Measurements from ENCODE around the gene ARRB1. TPM values are rescaled to one million over a fixed set of nuclear protein-coding genes. Genes with fewer than 3 reads are reported as not detected.

Gene ARRB1
- total and polyA plus RNA-seq, 10 of the 15 experiments (the other 5 are each of a cell fraction or from before 2014, with no cell fraction given): 0.39 to 12.9 (median 1.7) TPM

- TF ChIP-seq EGR1 (IDR thresholded peaks at IDR 0.05; ENCODE audit: borderline replicate concordance in 1 of 2, low read depth in 2 of 2, low read length in 2 of 2) (peak; percentile 48 to 95; a peak in 2 of 3 replicates), ZNF687 (IDR thresholded peaks at IDR 0.05) (peak; percentile 79), PAX8 (IDR thresholded peaks at IDR 0.05) (no peak), POLR2AphosphoS5 (IDR thresholded peaks at IDR 0.05; ENCODE audit: low read length) (peak; percentile 100), SRF (IDR thresholded peaks at IDR 0.05; ENCODE audit: low read depth in 2 of 2, low read length in 2 of 2) (peak in 1 of 2 experiments; percentile 73; a peak in 1 of 4 replicates)
These were observed 48.1 kb upstream of the ARRB1 start, which contains the start of gene RPS3 (continued) for GRCh38 chr11:75399344-75400145.

- ChIA-PET SMC1A (ENCODE audit: uncharacterized antibody, unreplicated experiment) (no interaction called here), CTCF (interaction anchor here (1.0 to 2.6 kb wide), 5 partner anchors 9 to 150 kb away, joined by 3 to 15 read pairs (median 5); no protein-coding TSS in a partner anchor), POLR2A (interaction anchor here (0.6 kb wide), 1 partner anchor 705 kb away, joined by 5 read pairs; no protein-coding TSS in a partner anchor), RAD21 (ENCODE audit: unreplicated experiment) (no interaction called here)
- Histone ChIP-seq H3K9me3 (replicated peaks; ENCODE audit: control insufficient read depth, insufficient read depth, low read length) (no peaks in the 10 kb centered on the region), H3K27me3 (replicated peaks in 1 of 2; ENCODE audit: control insufficient read depth in 2 of 2, insufficient read depth in 2 of 2, low read length in 1 of 2) (peaks cover 0 to 3% of the 10 kb centered on the region in 2 experiments; a peak in 1 of 4 replicates), H3K9ac (ENCODE audit: control insufficient read depth, insufficient read depth, low read length) (no peak overlapping the region), H2AFZ (ENCODE audit: control insufficient read depth, low read depth, low read length) (peak overlapping the region; percentile 88), H3K36me3 (ENCODE audit: control insufficient read depth in 2 of 2, insufficient read depth in 2 of 2, low read length in 1 of 2) (peaks cover 10 to 29% of the 10 kb centered on the region in 2 experiments), H3K27ac (ENCODE audit: control insufficient read depth, insufficient read depth) (no peak overlapping the region), H3K4me1 (ENCODE audit: control insufficient read depth, insufficient read depth, low read length) (no peaks in the 10 kb centered on the region; the same call in 1 of the 2 replicates), H3K4me2 (ENCODE audit: control insufficient read depth, insufficient read depth) (no peak overlapping the region), H3K79me2 (ENCODE audit: control insufficient read depth, insufficient read depth, low read length) (peaks cover 47% of the 10 kb centered on the region), H3K4me3 (no peak overlapping the region), H4K20me1 (ENCODE audit: control insufficient read depth, insufficient read depth) (peaks cover 25% of the 10 kb centered on the region)
- DNase-seq (ENCODE audit: low read depth, low spot score): no peak
- peak; percentile 3; the same call in 2 of the 3 replicates for ATAC-seq
- intact Hi-C loops (cut with micrococcal nuclease; ENCODE audit: unreplicated experiment) (no loop called here), in situ Hi-C loops (cut with MboI) (no loop called here)
- WGBS (ENCODE audit: insufficient coverage, insufficient replicate concordance, low lambda C conversion rate, missing lambda C conversion rate): 55% methylated on average over 8 of the region's 8 CpGs
- BruUV-seq (replicated peaks): no TSS peak
- FAIRE-seq: no peak
- no peak for TF ChIP-seq WRNIP1 (IDR thresholded peaks at IDR 0.05; ENCODE audit: borderline replicate concordance, low read depth, low read length)
- no peak for TF ChIP-seq FOS (IDR thresholded peaks at IDR 0.05; ENCODE audit: borderline replicate concordance, extremely low read depth, insufficient read length)
- no peak for TF ChIP-seq TCF12 (IDR thresholded peaks at IDR 0.05; ENCODE audit: low read depth, low read length)
- TF ChIP-seq PRDM15 (CRISPR knock-in tag; IDR thresholded peaks at IDR 0.05): no peak
- no peak for TF ChIP-seq ZNF274 (IDR thresholded peaks at IDR 0.05; ENCODE audit: insufficient read depth, insufficient read length)
- TF ChIP-seq SMC3 (IDR thresholded peaks at IDR 0.05; ENCODE audit: borderline replicate concordance, low read length): no peak
- TF ChIP-seq DPF2 (IDR thresholded peaks at IDR 0.05): 0 out of 2 replicates have a peak, but pooled peaks have one; percentile 1
These were observed 47.4 kb upstream of the ARRB1 start for GRCh38 chr11:75398906-75399305.

Measured in GM12878 (cell line).